OCI-LY7 (cell line): ENCODE data around the gene RIOK1. TPM values are rescaled to one million over a fixed set of nuclear protein-coding genes. Genes with fewer than 3 reads are reported as not detected.

Experiments used
- total RNA-seq, 2 experiments: library from RNA; depleted of rRNA in 1 of 2; stranded (reverse); fragments of >200 nt in 1 of 2; shearing (Covaris generic) in 1 of 2; gene quantifications; 2 replicates each; pipeline ENCODE4 v1.2.3, GENCODE V29; 2014 to 2022

RIOK1 gene
- total RNA-seq, 2 experiments from 2014 or later, result 35.2 to 55.0 TPM

Other genes with a start within 250 kb of the RIOK1 start
- gene SSR1, start 76.6 kb upstream of the RIOK1 start, total RNA-seq (2014; rRNA removed; shearing (Covaris generic)), result 31.6 and 36.0 TPM in 2 replicates
- 126 and 138 TPM in 2 replicates for gene SSR1, start 76.6 kb upstream of the RIOK1 start, total RNA-seq (2022)
- gene CAGE1, start 66 bp upstream of the RIOK1 start, total RNA-seq (2014; rRNA removed; shearing (Covaris generic)), result 0.44 and 1.1 TPM in 2 replicates
- 0.27 and 0.55 TPM in 2 replicates for gene CAGE1, start 66 bp upstream of the RIOK1 start, total RNA-seq (2022)
- not detected in 2 replicates for gene DSP, start 151.9 kb downstream of the RIOK1 start, total RNA-seq (2014; rRNA removed; shearing (Covaris generic))
- gene DSP, start 151.9 kb downstream of the RIOK1 start, total RNA-seq (2022), result 0.06 TPM in 2 replicates
- 19.8 and 24.1 TPM in 2 replicates for gene SNRNP48, start 200.4 kb downstream of the RIOK1 start, total RNA-seq (2014; rRNA removed; shearing (Covaris generic))
- gene SNRNP48, start 200.4 kb downstream of the RIOK1 start, total RNA-seq (2022), result 30.2 and 33.4 TPM in 2 replicates